Measurements from ENCODE around the gene GGTA1.

DNA sequence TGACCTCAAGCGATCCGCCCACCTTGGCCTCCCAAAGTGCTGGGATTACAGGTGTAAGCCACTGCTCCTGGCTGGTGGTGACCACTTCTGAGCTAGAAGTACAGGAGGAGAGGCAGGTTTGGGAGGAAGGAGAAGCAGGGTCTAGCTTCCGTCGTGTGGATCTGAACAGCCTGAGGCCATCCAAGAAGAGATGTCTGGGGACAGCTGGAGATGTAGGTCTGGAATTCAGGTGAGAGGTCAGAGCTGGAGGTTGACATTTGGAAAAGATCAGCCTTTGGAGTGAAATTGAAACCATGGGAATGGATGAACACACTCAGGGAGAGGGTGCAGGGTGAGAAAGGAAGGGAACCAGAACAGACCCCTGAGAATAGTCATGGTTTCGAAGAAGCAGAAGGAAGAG is 33.2 kb upstream of the GGTA1 start:
- no peak for TF ChIP-seq TAF1 (IDR thresholded peaks at IDR 0.05; ENCODE audit: low read depth)
- no peak for TF ChIP-seq ZBTB7A (IDR thresholded peaks at IDR 0.05; ENCODE audit: low read depth)
- no peak for TF ChIP-seq YY1 (IDR thresholded peaks at IDR 0.05; ENCODE audit: low read depth)
- TF ChIP-seq CEBPB (IDR thresholded peaks at IDR 0.05) = no peak
- TF ChIP-seq RAD21 (IDR thresholded peaks at IDR 0.05; ENCODE audit: low read depth) = no peak
- TF ChIP-seq, protein P1, sequence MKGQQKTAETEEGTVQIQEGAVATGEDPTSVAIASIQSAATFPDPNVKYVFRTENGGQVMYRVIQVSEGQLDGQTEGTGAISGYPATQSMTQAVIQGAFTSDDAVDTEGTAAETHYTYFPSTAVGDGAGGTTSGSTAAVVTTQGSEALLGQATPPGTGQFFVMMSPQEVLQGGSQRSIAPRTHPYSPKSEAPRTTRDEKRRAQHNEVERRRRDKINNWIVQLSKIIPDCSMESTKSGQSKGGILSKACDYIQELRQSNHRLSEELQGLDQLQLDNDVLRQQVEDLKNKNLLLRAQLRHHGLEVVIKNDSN (IDR thresholded peaks at IDR 0.05) = no peak
- TF ChIP-seq FOXM1 (IDR thresholded peaks at IDR 0.05; ENCODE audit: borderline replicate concordance, low read depth) = no peak
- TF ChIP-seq TEAD4 (IDR thresholded peaks at IDR 0.05) = no peak
- TF ChIP-seq, protein P2, sequence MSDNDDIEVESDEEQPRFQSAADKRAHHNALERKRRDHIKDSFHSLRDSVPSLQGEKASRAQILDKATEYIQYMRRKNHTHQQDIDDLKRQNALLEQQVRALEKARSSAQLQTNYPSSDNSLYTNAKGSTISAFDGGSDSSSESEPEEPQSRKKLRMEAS (IDR thresholded peaks at IDR 0.05) = no peak
- no peak for TF ChIP-seq TCF12 (IDR thresholded peaks at IDR 0.05; ENCODE audit: low read depth)
- no peak for TF ChIP-seq NFIC (IDR thresholded peaks at IDR 0.05)

Measured in Ishikawa (cell line).